Adrenal gland (tissue), 12 donors: Measurements from ENCODE around the gene RAD51B. TPM values are rescaled to one million over a fixed set of nuclear protein-coding genes. Genes with fewer than 3 reads are reported as not detected.

Experiments used
- DNase-seq, 7 donors: peaks; one replicate each; pipeline ENCODE4 v3.0.0-alpha.2; 2019 to 2020
- H3K27ac ChIP-seq, 5 donors: fragments of 200-600 bp; sonication (generic) in 4 of 5; 1 replicate in 3 of 5; 2 replicates in 2 of 5; pipeline versions ENCODE4 v1.5.1 to v1.8.0; 2016 to 2020; ENCODE audit warnings: mild to moderate bottlenecking in 1 of 5
- H3K27me3 ChIP-seq: fragments of 200-600 bp; 2 replicates; pipeline ENCODE4 v1.8.0; 2021
- H3K36me3 ChIP-seq, 2 donors: fragments of 200-600 bp; replicated peaks in 1 of 2; 1 replicate in 1 of 2; 2 replicates in 1 of 2; pipeline versions ENCODE4 v1.5.1 to v1.8.0; 2018 to 2022
- H3K4me1 ChIP-seq, 2 donors: fragments of 200-600 bp; replicated peaks in 1 of 2; 1 replicate in 1 of 2; 2 replicates in 1 of 2; pipeline versions ENCODE4 v1.5.1 to v1.8.0; 2018 to 2021
- H3K4me3 ChIP-seq, 4 donors: fragments of 200-600 bp; sonication (generic) in 3 of 4; one replicate each; pipeline ENCODE4 v1.5.1; 2016 to 2018
- H3K9me3 ChIP-seq, 3 donors: fragments of 200-600 bp; sonication (generic) in 1 of 3; replicated peaks in 1 of 3; 1 replicate in 2 of 3; 2 replicates in 1 of 3; pipeline versions ENCODE4 v1.5.1 to v1.8.0; 2016 to 2021
- CTCF ChIP-seq, 6 experiments: fragments of 450-650 bp in 4 of 6; fragments of 200-600 bp in 2 of 6; sonication (generic) in 1 of 6; IDR thresholded peaks; 1 replicate in 5 of 6; 2 replicates in 1 of 6; pipeline versions ENCODE4 v1.5.1 to v1.8.0; 2016 to 2021; ENCODE audit warnings: antibody characterized with exemption in 6 of 6, mild to moderate bottlenecking in 2 of 6, moderate library complexity in 1 of 6
- POLR2A ChIP-seq, 2 donors: fragments of 450-650 bp; IDR thresholded peaks; one replicate each; pipeline ENCODE4 v1.6.1; 2017; ENCODE audit warnings: antibody characterized with exemption in 2 of 2, mild to moderate bottlenecking in 2 of 2, moderate library complexity in 1 of 2
- WGBS, 4 donors: extraction: QIAGEN DNeasy Blood & Tissue Kit in 2 of 4; methylation state at CpG; one replicate each; pipeline versions ENCODE4 v1.1.5 to v1.1.7; 2013 to 2017; 5-methylcytosine and 5-hydroxymethylcytosine counted together
- intact Hi-C, 2 donors: fragments of 100-400 bp; cut with DNase I; formaldehyde crosslinking; loops; one replicate each; pipeline versions ENCODE4 v1.14.1 to v1.15.0; 2022 to 2023
- polyA plus RNA-seq, 3 donors: library from polyadenylated mRNA; stranded (reverse); fragments of 200-250 nt in 2 of 3; fragments of 350-450 nt in 1 of 3; fragmentation: Illumina TruSeq in 1 of 3; extraction: RNeasy Lipid Tissue Mini Kit (QIAGEN cat#74804) in 1 of 3; gene quantifications; one replicate each; pipeline ENCODE4 v1.2.3, GENCODE V29; 2013 to 2014
- total RNA-seq, 9 donors: library from RNA; depleted of rRNA in 4 of 9; stranded (reverse); fragments of >200 nt in 4 of 9; fragments of 120-200 nt in 1 of 9; fragmentation: NEBNext Ultra II Directional in 1 of 9; extraction: Animal tissue kit (Norgen Biotek cat#: 25700) in 1 of 9; gene quantifications; one replicate each; pipeline versions ENCODE4 v1.1.0 to v1.2.4, GENCODE V29; 2013 to 2023
- donor health status: healthy with polysubstance abuse.
- donor health status: Bipolar disorder and iron deficiency.
- donor health status: DM: yes; HTN: yes; CAD: no.
- donor health status: DM: no; HTN: no; CAD: no.
- donor health status: DM: no; HTN: no; CAD: no.
- donor health status: DM: yes; HTN: yes; CAD: no.

RAD51B gene
- total and polyA plus RNA-seq, 12 donors = 2.3 to 24.6 (median 12.4) TPM

- Histone ChIP-seq H3K9me3 (no peaks in the 10 kb centered on the region), H3K4me1 (peaks cover 24 to 73% of the 10 kb centered on the region in 2 donors), H3K27ac (peak overlapping the region; percentile 39 to 87 (median 69)), H3K4me3 (no peak overlapping the region), H3K27me3 (no peaks in the 10 kb centered on the region), H3K36me3 (no peaks in the 10 kb centered on the region)
- no peak for TF ChIP-seq POLR2A (IDR thresholded peaks at IDR 0.05)
- no peak for TF ChIP-seq CTCF (IDR thresholded peaks at IDR 0.05)
- WGBS, 4 donors = 26 to 33% (median 30%) methylated on average over 15 of the region's 15 CpGs
- intact Hi-C loops = loop anchor here in 1 of 2 donors (5.0 kb wide), 1 partner anchor 105 kb away; no protein-coding TSS in a partner anchor
- peak; percentile 69 to 89 (median 85) for DNase-seq
Measured at GRCh38 chr14:68682166-68683103, 862.9 kb downstream of the RAD51B start.

GRCh38 chr14:68683326-68683725 is 863.7 kb downstream of the RAD51B start:
- peaks cover 16 to 64% of the 10 kb centered on the region in 2 donors for H3K4me1 ChIP-seq
- H3K9me3 ChIP-seq = no peaks in the 10 kb centered on the region
- peak overlapping the region; percentile 40 to 80 (median 69) for H3K27ac ChIP-seq
- 63 to 79% (median 70%) methylated on average over 7 of the region's 7 CpGs for WGBS, 4 donors
- H3K4me3 ChIP-seq = no peak overlapping the region
- no peaks in the 10 kb centered on the region for H3K36me3 ChIP-seq
- no peak for TF ChIP-seq CTCF (IDR thresholded peaks at IDR 0.05)
- no peak for TF ChIP-seq POLR2A (IDR thresholded peaks at IDR 0.05)
- DNase-seq = no peak
- no peaks in the 10 kb centered on the region for H3K27me3 ChIP-seq
- intact Hi-C loops = loop anchor here in 1 of 2 donors (5.0 kb wide), 1 partner anchor 104 kb away; no protein-coding TSS in a partner anchor

GRCh38 chr14:68684466-68685418 is 865.2 kb downstream of the RAD51B start:
- peak overlapping the region in 2 of 5 donors; percentile 38 to 80 for H3K27ac ChIP-seq
- H3K4me3 ChIP-seq = no peak overlapping the region
- DNase-seq = no peak
- no peaks in the 10 kb centered on the region for H3K9me3 ChIP-seq
- TF ChIP-seq CTCF (IDR thresholded peaks at IDR 0.05) (no peak), POLR2A (IDR thresholded peaks at IDR 0.05) (no peak)
- peaks cover 16 to 55% of the 10 kb centered on the region in 2 donors for H3K4me1 ChIP-seq
- no peaks in the 10 kb centered on the region for H3K27me3 ChIP-seq
- 80 to 87% (median 83%) methylated on average over 5 of the region's 5 CpGs for WGBS, 4 donors
- H3K36me3 ChIP-seq = no peaks in the 10 kb centered on the region
- intact Hi-C loops = loop anchor here in 1 of 2 donors (5.0 kb wide), 1 partner anchor 103 kb away; no protein-coding TSS in a partner anchor
